Activated CD4-positive, alpha-beta T cell treated with anti-CD3 and anti-CD28 coated beads, Interleukin-2, amount 10 ng/mL, durations not matched to agents 7 days and 5 days (primary cell): Measurements from ENCODE around the gene ARHGAP30. TPM values are rescaled to one million over a fixed set of nuclear protein-coding genes. Genes with fewer than 3 reads are reported as not detected.
A peak's percentile ranks its signal among the peaks of the same experiment; 100 is the strongest.
"Not testable (repeated sequence)": the region's sequence is repeated elsewhere in the genome, so short reads cannot be mapped to it uniquely, and the experiment has no call there.

Experiments
- CTCF ChIA-PET: fragments of 350-600 bp; sonication (Branson Sonifier 250); formaldehyde crosslinking; loops from one replicate; lab custom pipeline; 2021; ENCODE audit warnings: antibody characterized with exemption; lab: Charles Lee
- POLR2A ChIA-PET: fragments of 350-600 bp; sonication (Branson Sonifier 250); formaldehyde crosslinking; loops from one replicate; lab custom pipeline; 2021; ENCODE audit warnings: antibody characterized with exemption; lab: Charles Lee
- DNase-seq: peaks from one replicate; pipeline ENCODE4 v3.0.0-alpha.2; 2020
- H3K27ac Mint-ChIP-seq: one replicate; pipeline ENCODE4 v1.8.0; 2021; ENCODE audit warnings: mild to moderate bottlenecking, moderate library complexity, mixed read lengths
- H3K27me3 Mint-ChIP-seq: one replicate; pipeline ENCODE4 v1.8.0; 2021; ENCODE audit warnings: mixed read lengths
- H3K36me3 Mint-ChIP-seq: one replicate; pipeline ENCODE4 v1.8.0; 2021; ENCODE audit warnings: low read depth, mixed read lengths
- H3K4me1 Mint-ChIP-seq: one replicate; pipeline ENCODE4 v1.8.0; 2021; ENCODE audit warnings: mixed read lengths
- H3K4me3 Mint-ChIP-seq: one replicate; pipeline ENCODE4 v1.8.0; 2021; ENCODE audit warnings: mild to moderate bottlenecking, moderate library complexity, mixed read lengths
- H3K9me3 Mint-ChIP-seq: one replicate; pipeline ENCODE4 v1.8.0; 2021; ENCODE audit warnings: mixed read lengths
- total RNA-seq, 2 experiments: library from RNA; stranded (reverse); gene quantifications; one replicate each; pipeline ENCODE4 v1.2.3, GENCODE V29; 2021

ARHGAP30 gene, protein sequence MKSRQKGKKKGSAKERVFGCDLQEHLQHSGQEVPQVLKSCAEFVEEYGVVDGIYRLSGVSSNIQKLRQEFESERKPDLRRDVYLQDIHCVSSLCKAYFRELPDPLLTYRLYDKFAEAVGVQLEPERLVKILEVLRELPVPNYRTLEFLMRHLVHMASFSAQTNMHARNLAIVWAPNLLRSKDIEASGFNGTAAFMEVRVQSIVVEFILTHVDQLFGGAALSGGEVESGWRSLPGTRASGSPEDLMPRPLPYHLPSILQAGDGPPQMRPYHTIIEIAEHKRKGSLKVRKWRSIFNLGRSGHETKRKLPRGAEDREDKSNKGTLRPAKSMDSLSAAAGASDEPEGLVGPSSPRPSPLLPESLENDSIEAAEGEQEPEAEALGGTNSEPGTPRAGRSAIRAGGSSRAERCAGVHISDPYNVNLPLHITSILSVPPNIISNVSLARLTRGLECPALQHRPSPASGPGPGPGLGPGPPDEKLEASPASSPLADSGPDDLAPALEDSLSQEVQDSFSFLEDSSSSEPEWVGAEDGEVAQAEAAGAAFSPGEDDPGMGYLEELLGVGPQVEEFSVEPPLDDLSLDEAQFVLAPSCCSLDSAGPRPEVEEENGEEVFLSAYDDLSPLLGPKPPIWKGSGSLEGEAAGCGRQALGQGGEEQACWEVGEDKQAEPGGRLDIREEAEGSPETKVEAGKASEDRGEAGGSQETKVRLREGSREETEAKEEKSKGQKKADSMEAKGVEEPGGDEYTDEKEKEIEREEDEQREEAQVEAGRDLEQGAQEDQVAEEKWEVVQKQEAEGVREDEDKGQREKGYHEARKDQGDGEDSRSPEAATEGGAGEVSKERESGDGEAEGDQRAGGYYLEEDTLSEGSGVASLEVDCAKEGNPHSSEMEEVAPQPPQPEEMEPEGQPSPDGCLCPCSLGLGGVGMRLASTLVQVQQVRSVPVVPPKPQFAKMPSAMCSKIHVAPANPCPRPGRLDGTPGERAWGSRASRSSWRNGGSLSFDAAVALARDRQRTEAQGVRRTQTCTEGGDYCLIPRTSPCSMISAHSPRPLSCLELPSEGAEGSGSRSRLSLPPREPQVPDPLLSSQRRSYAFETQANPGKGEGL
- 100 to 1,000 TPM; 244 to 304 TPM for total RNA-seq

DNA sequence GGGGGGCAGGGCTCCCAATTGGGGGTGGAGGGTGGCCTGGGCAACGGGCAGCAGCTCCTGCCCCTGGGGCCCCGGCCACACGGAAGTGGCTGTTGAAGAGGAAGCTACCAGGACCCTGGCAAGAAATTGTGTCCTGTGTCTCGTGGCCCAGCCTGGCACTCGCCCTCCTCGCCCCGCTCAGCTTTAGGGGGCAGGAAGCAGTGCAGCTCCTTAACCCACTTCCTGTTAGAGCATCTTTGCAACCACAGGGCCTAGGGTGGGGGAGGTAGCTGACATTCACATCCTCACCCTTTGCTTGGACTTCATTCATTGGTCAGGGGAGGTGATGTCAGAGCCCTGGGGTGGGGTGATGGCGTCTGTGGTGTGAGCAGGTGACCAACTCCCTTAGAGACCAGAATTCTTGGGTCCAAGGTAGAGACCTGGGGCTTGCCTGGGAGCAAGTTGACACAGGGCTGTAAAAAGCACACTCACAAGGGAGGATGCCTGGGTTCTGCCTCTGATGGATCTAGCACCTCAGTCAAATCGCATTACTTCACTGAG is at the start of gene ARHGAP30:
TSS of gene ARHGAP30 (minus strand) at position 161 of the 540 bp plus-strand sequence. CDS start 267 bp downstream, outside the sequence.
- POLR2A ChIA-PET = interaction anchor here (0.5 to 2.2 kb wide), 5 partner anchors 24 to 434 kb away, joined by 3 to 6 read pairs (median 3); partner anchors contain the start of genes F11R and USF1
- Mint-ChIP-seq H3K4me1 (peaks cover 59% of the 10 kb centered on the region), H3K36me3 (peaks cover 32% of the 10 kb centered on the region)

DNA sequence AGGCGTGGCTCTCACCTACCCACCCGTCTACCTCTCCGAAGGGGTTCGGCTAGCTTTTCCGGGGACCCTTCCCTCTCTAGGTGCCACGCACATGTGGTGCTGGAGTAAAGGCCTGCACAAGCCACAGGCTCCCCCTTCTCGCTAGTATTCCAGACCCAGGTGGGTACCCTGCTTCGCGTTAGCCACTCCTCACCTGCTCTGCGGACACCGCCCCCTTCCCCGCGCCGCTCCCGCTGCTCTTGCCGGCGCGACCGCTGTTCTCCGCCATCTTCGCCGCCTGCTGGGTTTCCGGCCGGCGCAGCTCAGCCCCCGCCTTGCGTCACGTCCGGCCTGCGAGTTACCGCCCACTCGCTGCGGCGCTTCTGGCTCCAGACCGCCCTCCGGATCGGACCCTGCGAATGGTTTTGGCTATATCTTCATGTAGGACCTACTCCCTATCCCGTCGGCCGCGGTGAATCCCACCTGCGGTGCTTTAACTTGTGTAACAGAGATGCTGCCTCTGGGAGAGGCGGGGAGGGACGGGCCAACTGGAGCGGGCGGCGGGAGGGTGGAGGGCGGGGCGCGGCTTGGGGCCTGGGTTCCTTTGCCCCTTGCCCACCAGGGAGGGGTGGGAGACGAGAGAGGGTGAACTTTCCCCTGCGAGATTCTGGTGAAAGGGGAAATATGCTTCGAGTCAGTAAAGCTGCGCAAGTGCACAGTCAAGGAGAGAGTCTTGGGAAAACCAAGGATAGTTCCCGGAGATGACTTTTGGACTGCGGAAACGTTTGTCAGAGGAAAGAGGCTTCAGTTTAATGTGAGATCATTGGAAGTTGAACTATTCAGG is 48.3 kb upstream of the ARHGAP30 start, which contains the start of the genes NIT1 and PFDN2:
TSS of gene NIT1 (plus strand) at position 347 of the 823 bp plus-strand sequence. CDS start at position 419, 72 bp downstream.
TSS of gene PFDN2 (minus strand) at position 279 of the 823 bp plus-strand sequence. CDS start at position 268, 11 bp downstream.
- no peaks in the 10 kb centered on the region for H3K27me3 Mint-ChIP-seq
- POLR2A ChIA-PET = interaction anchor here (0.7 to 0.8 kb wide), 2 partner anchors 13 to 73 kb away, joined by 3 read pairs; partner anchors contain the start of gene USF1
- no peaks in the 10 kb centered on the region for H3K9me3 Mint-ChIP-seq
- H3K4me1 Mint-ChIP-seq = peaks cover 71% of the 10 kb centered on the region
- H3K27ac Mint-ChIP-seq = peak within 1 kb of the TSS; percentile 92
- peak within 1 kb of the TSS; percentile 94 for H3K4me3 Mint-ChIP-seq
- peaks cover 45% of the 10 kb centered on the region for H3K36me3 Mint-ChIP-seq
- CTCF ChIA-PET = interaction anchor here (0.6 to 3.3 kb wide), 12 partner anchors 8 to 264 kb away, joined by 3 to 25 read pairs (median 3); partner anchors contain the start of genes DEDD, KLHDC9 and UFC1
- DNase-seq = peak; percentile 86

More for the DNA sequence above, at the start of gene ARHGAP30:
- CTCF ChIA-PET = interaction anchor here (0.6 to 13.5 kb wide), 12 partner anchors 9 to 314 kb away, joined by 3 to 185 read pairs (median 4); partner anchors contain the start of genes KLHDC9, NECTIN4, PPOX and USF1
- no peaks in the 10 kb centered on the region for H3K27me3 Mint-ChIP-seq
- peak within 1 kb of the TSS; percentile 93 for H3K4me3 Mint-ChIP-seq
- DNase-seq = peak; percentile 94
- no peaks in the 10 kb centered on the region for H3K9me3 Mint-ChIP-seq
- peak within 1 kb of the TSS; percentile 99 for H3K27ac Mint-ChIP-seq

DNA sequence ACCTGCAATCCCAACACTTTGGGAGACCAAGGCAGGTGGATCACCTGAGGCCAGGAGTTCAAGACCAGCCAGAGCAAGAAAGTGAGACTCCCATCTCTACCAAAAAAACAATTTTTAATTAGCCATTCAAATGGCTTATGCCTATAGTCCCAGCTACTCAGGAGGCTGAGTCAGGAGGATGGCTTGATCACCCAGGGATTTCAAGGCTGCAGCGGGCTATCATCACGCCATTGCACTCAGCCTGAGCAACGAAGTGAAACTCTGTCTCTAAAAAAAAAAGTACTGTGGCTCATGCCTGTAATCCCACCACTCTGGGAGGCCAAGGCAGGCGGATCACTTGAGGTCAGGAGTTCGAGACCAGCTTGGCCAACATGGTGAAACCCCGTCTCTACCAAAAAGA is 46.3 kb upstream of the ARHGAP30 start:
- peaks cover 74% of the 10 kb centered on the region for H3K4me1 Mint-ChIP-seq
- POLR2A ChIA-PET, DNase-seq, H3K27ac Mint-ChIP-seq, H3K27me3 Mint-ChIP-seq, H3K9me3 Mint-ChIP-seq: not testable (repeated sequence)
- H3K4me3 Mint-ChIP-seq = peak overlapping the region; percentile 94
- CTCF ChIA-PET = interaction anchor here (0.8 to 2.1 kb wide), 5 partner anchors 9 to 44 kb away, joined by 3 to 11 read pairs (median 4); no protein-coding TSS in a partner anchor
- peaks cover 32% of the 10 kb centered on the region for H3K36me3 Mint-ChIP-seq

DNA sequence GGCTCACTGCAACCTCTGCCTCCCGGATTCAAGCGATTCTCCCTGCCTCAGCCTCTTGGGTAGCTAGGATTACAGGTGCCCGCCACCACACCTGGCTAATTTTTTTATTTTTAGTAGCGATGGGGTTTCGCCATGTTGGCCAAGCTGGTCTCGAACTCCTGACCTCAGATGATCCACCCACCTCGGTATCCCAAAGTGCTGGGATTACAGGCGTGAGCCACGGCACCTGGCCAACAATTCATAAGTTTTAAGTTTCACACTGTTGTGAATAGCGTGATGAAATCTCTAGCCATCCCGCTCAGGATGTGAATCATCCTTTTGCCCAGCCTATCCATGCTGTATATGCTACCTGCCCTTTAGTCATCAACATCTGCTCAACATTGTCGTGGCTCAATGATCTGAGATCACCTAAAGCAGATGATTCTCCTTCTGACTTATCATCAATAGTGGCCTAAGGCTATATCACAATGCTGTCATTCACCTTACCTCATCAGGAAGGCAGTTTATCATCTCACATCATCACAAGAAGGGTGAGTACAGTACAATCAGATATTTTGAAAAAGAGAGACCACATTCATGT is 45.5 kb upstream of the ARHGAP30 start:
- POLR2A ChIA-PET = no interaction called here
- peaks cover 73% of the 10 kb centered on the region for H3K4me1 Mint-ChIP-seq

DNA sequence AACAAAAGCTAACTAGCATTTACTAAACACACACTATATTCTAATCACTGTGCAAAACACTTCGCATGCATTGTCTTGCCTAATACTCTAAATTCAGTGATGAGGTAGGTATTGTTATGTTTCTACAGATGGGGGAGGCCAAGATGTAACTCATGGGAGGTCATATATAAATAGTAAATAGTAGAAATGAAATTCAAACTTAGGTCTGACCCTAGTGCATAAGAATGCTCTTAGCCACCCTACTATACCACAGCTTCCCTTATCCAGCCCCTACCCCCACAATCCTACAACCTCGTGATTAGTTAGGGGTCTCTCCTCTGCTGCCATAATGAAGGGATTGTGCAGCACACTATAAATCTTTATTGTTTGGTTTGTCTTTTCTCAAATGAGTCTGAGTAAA is 44.9 kb upstream of the ARHGAP30 start:
- ChIA-PET CTCF (interaction anchor here (1.3 to 4.0 kb wide), 3 partner anchors 17 to 60 kb away, joined by 4 to 23 read pairs (median 5); partner anchors contain the start of genes DEDD and KLHDC9), POLR2A (no interaction called here)
- H3K4me1 Mint-ChIP-seq = peaks cover 66% of the 10 kb centered on the region
- no peaks in the 10 kb centered on the region for H3K9me3 Mint-ChIP-seq
- H3K27me3 Mint-ChIP-seq = no peaks in the 10 kb centered on the region
- no peak overlapping the region for H3K4me3 Mint-ChIP-seq
- H3K27ac Mint-ChIP-seq = peak overlapping the region; percentile 32
- peaks cover 23% of the 10 kb centered on the region for H3K36me3 Mint-ChIP-seq
- no peak for DNase-seq

More for the DNA sequence above, 45.5 kb upstream of the ARHGAP30 start:
- no peaks in the 10 kb centered on the region for H3K9me3 Mint-ChIP-seq
- no peak for DNase-seq
- peaks cover 29% of the 10 kb centered on the region for H3K36me3 Mint-ChIP-seq
- H3K27me3 Mint-ChIP-seq = no peaks in the 10 kb centered on the region
- peak overlapping the region; percentile 20 for H3K27ac Mint-ChIP-seq
- peak overlapping the region; percentile 13 for H3K4me3 Mint-ChIP-seq
- CTCF ChIA-PET = interaction anchor here (0.8 to 4.0 kb wide), 4 partner anchors 14 to 60 kb away, joined by 3 to 23 read pairs (median 4); partner anchors contain the start of gene KLHDC9

GRCh38 chr1:161113915-161114314 is 44.2 kb upstream of the ARHGAP30 start:
- Mint-ChIP-seq H3K36me3 (peaks cover 22% of the 10 kb centered on the region), H3K4me1 (peaks cover 62% of the 10 kb centered on the region), H3K4me3 (no peak overlapping the region), H3K27ac (no peak overlapping the region), H3K27me3 (no peaks in the 10 kb centered on the region), H3K9me3 (no peaks in the 10 kb centered on the region)
- DNase-seq = no peak
- CTCF ChIA-PET = interaction anchor here (1.3 to 4.0 kb wide), 3 partner anchors 16 to 59 kb away, joined by 4 to 23 read pairs (median 5); partner anchors contain the start of genes DEDD and KLHDC9
- POLR2A ChIA-PET = no interaction called here

GRCh38 chr1:161111527-161111926 is 41.8 kb upstream of the ARHGAP30 start:
- peaks cover 20% of the 10 kb centered on the region for H3K36me3 Mint-ChIP-seq
- CTCF ChIA-PET = interaction anchor here (1.0 to 4.0 kb wide), 2 partner anchors 14 to 40 kb away, joined by 3 to 23 read pairs; partner anchors contain the start of gene KLHDC9

GRCh38 chr1:161111117-161111516 is 41.4 kb upstream of the ARHGAP30 start:
- peaks cover 49% of the 10 kb centered on the region for H3K4me1 Mint-ChIP-seq
- no peak overlapping the region for H3K27ac Mint-ChIP-seq
- CTCF ChIA-PET = no interaction called here
- H3K4me3 Mint-ChIP-seq = no peak overlapping the region
- POLR2A ChIA-PET = no interaction called here
- H3K27me3 Mint-ChIP-seq = no peaks in the 10 kb centered on the region
- peaks cover 23% of the 10 kb centered on the region for H3K36me3 Mint-ChIP-seq
- DNase-seq = no peak
- H3K9me3 Mint-ChIP-seq = no peaks in the 10 kb centered on the region

More at GRCh38 chr1:161111527-161111926, 41.8 kb upstream of the ARHGAP30 start:
- no peaks in the 10 kb centered on the region for H3K9me3 Mint-ChIP-seq
- POLR2A ChIA-PET = no interaction called here
- no peak overlapping the region for H3K27ac Mint-ChIP-seq
- no peak for DNase-seq
- H3K4me3 Mint-ChIP-seq = no peak overlapping the region
- no peaks in the 10 kb centered on the region for H3K27me3 Mint-ChIP-seq
- H3K4me1 Mint-ChIP-seq = peaks cover 50% of the 10 kb centered on the region

DNA sequence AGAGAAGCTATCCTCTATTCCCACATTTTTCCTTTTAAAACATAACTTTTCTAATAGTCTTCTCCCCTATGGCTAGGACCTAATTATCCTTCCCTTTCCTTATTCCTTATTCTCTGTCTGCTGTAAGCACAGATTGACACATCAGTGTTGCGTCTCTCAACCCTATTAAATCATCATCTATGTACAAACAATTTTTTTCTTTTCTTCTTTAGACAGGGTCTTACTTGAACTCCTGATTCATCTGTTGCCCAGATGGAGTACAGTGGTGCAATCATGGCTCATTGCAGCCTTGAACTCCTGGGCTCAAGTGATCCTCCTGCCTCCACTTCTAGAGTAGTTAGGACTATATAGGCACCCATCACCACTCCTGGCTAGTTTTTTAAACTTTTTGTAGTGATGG is 36.7 kb upstream of the ARHGAP30 start:
- Mint-ChIP-seq H3K9me3 (no peaks in the 10 kb centered on the region), H3K27ac (no peak overlapping the region), H3K27me3 (no peaks in the 10 kb centered on the region), H3K4me1 (peaks cover 15% of the 10 kb centered on the region), H3K36me3 (peaks cover 20% of the 10 kb centered on the region), H3K4me3 (no peak overlapping the region)
- ChIA-PET CTCF (interaction anchor here (1.3 to 3.1 kb wide), 3 partner anchors 9 to 12 kb away, joined by 3 to 11 read pairs (median 7); partner anchors contain the start of genes KLHDC9, NIT1 and PFDN2), POLR2A (no interaction called here)
- DNase-seq = no peak

DNA sequence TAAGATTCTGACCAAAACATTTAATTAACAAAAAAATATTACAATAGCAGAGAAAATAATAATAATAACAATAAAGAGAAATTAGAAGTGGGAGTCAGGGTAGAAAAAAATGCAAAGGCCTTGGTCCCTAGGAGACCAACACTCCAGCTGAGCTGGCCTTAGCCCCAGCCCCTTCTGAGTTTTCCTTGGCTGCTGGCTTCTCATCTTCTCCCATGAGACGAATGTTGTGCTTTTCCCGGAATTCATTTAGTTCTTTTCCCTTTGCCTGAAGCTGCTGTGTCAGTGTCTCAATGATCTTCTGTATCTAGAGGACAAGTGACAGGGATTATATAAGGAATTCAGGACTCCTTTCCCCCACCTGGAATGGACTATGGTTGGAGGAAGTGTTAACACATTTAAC is 30.9 kb upstream of the ARHGAP30 start:
- no peaks in the 10 kb centered on the region for H3K27me3 Mint-ChIP-seq
- ChIA-PET CTCF (interaction anchor here (1.0 to 9.9 kb wide), 4 partner anchors 28 to 381 kb away, joined by 3 to 185 read pairs (median 3); partner anchors contain the start of genes ARHGAP30 and TSTD1), POLR2A (no interaction called here)
- peaks cover 22% of the 10 kb centered on the region for H3K36me3 Mint-ChIP-seq
- H3K4me1 Mint-ChIP-seq = peaks cover 21% of the 10 kb centered on the region
- no peak for DNase-seq
- H3K27ac Mint-ChIP-seq = no peak overlapping the region
- H3K9me3 Mint-ChIP-seq = no peaks in the 10 kb centered on the region
- H3K4me3 Mint-ChIP-seq = no peak overlapping the region
